Mesothelial cell of epicardium (in vitro differentiated cells): Measurements from ENCODE around the gene OGG1. TPM values are rescaled to one million over a fixed set of nuclear protein-coding genes. Genes with fewer than 3 reads are reported as not detected.

Experiments
- DNase-seq, 2 experiments: peaks; one replicate each; pipeline ENCODE4 v3.0.0; 2021; ENCODE audit warnings: low spot score in 2 of 2; ENCODE audit not compliant: unreplicated experiment in 2 of 2
- H3K27ac Mint-ChIP-seq: 2 replicates; pipeline ENCODE4 v1.8.0; 2021; ENCODE audit warnings: mixed read lengths
- H3K27me3 Mint-ChIP-seq: 2 replicates; pipeline ENCODE4 v1.8.0; 2021; ENCODE audit warnings: low read depth, mixed read lengths
- H3K36me3 Mint-ChIP-seq: 2 replicates; pipeline ENCODE4 v1.8.0; 2021; ENCODE audit warnings: mixed read lengths
- H3K4me1 Mint-ChIP-seq: 2 replicates; pipeline ENCODE4 v1.8.0; 2021; ENCODE audit warnings: mixed read lengths
- H3K4me3 Mint-ChIP-seq: 2 replicates; pipeline ENCODE4 v1.8.0; 2021; ENCODE audit warnings: mild to moderate bottlenecking, moderate library complexity, mixed read lengths
- H3K9me3 Mint-ChIP-seq: 2 replicates; pipeline ENCODE4 v1.8.0; 2021; ENCODE audit warnings: mixed read lengths
- total RNA-seq: library from RNA; stranded (reverse); gene quantifications from 3 replicates; pipeline ENCODE4 v1.2.1, GENCODE V29; 2021
- TF ChIP-seq, protein P1 (sequence below): fragments of 200-600 bp; sonication (generic); IDR thresholded peaks from one replicate; pipeline ENCODE4 v1.5.0; 2021; ENCODE audit warnings: antibody characterized with exemption; ENCODE audit not compliant: unreplicated experiment

Gene OGG1
- total RNA-seq, 1 donor from 2014 or later = 51.0 TPM

DNA sequence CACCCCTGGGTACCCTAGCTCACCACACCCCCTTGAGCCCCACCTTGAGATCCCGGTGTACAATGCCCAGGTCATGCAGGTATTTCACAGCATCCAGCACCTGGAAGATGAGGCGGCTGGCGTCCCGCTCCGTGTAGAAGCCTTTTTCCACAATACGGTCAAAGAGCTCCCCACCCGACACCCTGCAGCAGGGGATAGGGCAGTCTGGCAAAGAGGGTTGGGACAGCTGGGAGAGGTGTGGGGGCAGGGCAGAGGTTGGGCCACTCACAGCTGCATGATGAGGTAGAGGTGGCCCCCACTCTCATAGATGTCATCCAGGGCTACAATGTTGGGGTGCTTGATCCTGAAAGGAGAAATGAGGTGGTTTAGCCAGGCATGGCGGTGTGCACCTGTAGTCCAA lies 13.1 kb downstream of the OGG1 start:
- Mint-ChIP-seq H3K9me3 (no peaks in the 10 kb centered on the region), H3K27me3 (no peaks in the 10 kb centered on the region)

DNA sequence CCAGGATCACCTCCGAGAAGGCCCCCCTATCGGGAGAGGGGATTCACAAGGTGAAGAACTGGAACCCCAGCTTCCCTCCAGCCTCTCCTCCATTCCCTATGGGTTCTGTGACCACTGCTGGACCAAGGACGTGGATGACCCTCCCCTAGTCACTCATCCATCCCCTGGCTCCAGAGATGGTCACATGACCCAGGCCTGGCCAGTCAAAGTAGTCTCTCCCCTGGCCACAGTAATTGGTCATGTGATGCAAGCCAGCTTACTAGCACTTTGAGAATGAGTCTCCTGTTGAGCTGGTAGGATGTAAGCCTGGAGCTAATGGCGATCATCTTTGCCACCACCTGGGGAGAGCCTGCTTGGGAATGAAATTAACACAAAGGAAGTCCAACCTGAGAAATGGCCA lies 16.1 kb downstream of the OGG1 start:
- Mint-ChIP-seq H3K9me3 (no peaks in the 10 kb centered on the region), H3K4me3 (no peak overlapping the region), H3K27ac (no peak overlapping the region), H3K27me3 (no peaks in the 10 kb centered on the region), H3K4me1 (peaks cover 16% of the 10 kb centered on the region), H3K36me3 (peaks cover 8% of the 10 kb centered on the region)
- TF ChIP-seq, protein P1, sequence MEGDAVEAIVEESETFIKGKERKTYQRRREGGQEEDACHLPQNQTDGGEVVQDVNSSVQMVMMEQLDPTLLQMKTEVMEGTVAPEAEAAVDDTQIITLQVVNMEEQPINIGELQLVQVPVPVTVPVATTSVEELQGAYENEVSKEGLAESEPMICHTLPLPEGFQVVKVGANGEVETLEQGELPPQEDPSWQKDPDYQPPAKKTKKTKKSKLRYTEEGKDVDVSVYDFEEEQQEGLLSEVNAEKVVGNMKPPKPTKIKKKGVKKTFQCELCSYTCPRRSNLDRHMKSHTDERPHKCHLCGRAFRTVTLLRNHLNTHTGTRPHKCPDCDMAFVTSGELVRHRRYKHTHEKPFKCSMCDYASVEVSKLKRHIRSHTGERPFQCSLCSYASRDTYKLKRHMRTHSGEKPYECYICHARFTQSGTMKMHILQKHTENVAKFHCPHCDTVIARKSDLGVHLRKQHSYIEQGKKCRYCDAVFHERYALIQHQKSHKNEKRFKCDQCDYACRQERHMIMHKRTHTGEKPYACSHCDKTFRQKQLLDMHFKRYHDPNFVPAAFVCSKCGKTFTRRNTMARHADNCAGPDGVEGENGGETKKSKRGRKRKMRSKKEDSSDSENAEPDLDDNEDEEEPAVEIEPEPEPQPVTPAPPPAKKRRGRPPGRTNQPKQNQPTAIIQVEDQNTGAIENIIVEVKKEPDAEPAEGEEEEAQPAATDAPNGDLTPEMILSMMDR = no peak
- DNase-seq = no peak

More for the DNA sequence above, 13.1 kb downstream of the OGG1 start:
- H3K36me3 Mint-ChIP-seq = peaks cover 29% of the 10 kb centered on the region
- TF ChIP-seq, protein P1 = no peak
- H3K27ac Mint-ChIP-seq = no peak overlapping the region
- no peak for DNase-seq
- H3K4me3 Mint-ChIP-seq = no peak overlapping the region
- H3K4me1 Mint-ChIP-seq = no peaks in the 10 kb centered on the region

DNA sequence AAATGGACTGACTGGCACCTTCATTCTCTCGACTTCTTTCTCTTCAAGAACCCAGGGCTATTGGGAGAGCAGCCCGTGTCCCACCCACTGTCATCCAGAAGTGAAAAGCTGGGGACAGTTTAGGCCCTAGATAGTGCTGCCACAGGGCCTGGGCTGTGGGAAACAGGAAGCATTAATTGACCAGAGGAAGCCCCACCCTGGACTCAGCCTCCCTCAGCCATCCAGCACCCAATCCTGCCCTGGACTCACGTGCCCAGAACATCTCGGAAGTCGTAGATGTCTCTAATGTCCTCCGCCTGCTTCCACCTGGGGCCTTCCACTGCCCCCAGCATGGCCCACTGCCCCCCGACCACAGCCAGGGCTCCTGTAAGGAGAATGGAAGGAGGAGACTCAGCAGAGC lies 17.7 kb downstream of the OGG1 start:
- Mint-ChIP-seq H3K27me3 (no peaks in the 10 kb centered on the region), H3K9me3 (no peaks in the 10 kb centered on the region), H3K4me1 (peaks cover 16% of the 10 kb centered on the region), H3K4me3 (no peak overlapping the region), H3K27ac (no peak overlapping the region), H3K36me3 (peaks cover 3% of the 10 kb centered on the region)
- no peak for DNase-seq
- TF ChIP-seq, protein P1 = no peak

DNA sequence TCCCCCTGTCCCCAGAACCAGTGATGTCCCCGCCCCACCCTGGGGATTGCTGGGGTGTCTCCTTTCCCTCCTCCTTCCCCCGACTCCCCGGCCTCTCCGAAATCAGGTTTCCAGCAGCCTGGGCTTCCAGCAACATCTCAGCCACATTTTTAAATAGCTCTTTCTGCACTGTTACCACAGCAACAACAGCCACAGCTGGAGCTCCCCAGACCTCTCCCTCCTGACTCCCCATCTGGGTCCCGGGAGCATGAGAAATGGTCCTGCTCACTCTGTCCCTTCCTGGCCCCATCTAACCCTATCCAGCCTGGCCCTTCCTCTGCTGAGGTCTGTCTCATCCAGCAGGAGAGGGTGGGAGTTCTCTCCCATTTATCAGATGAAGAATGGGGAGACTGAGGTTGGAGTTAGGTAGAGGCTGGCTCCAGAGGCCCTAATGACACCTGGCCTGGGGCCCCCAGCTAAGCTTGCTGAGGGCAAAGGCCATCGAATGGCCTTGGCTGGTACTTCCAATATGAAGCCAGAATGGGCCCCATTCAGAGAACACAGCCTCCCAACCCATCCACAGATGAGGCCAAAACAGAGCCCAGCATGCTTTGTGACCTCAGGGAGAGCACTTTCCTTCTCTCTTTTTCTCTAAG lies 18.5 kb downstream of the OGG1 start:
- Mint-ChIP-seq H3K27me3 (no peaks in the 10 kb centered on the region), H3K4me3 (peak overlapping the region; percentile 74), H3K27ac (no peak overlapping the region), H3K36me3 (peaks cover 3% of the 10 kb centered on the region), H3K4me1 (peaks cover 16% of the 10 kb centered on the region), H3K9me3 (no peaks in the 10 kb centered on the region)
- DNase-seq = no peak
- TF ChIP-seq, protein P1 = no peak

DNA sequence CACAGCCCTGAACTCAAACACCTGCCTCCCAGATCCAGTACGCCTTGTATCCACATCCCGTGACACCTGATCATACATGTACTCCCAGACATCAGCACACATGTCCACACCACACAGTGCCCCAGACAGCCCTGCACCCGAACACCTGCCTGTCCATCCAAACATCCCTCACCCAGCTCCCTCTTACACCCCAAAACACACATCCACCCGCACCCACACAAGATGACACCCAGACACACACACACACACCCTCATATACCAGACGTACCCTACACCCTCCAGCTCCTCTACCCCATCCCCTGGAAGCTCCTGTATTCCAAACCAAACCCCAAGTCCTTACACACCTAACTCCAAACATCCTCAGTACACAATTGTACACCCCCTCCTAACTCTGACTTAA lies 19.3 kb downstream of the OGG1 start:
- Mint-ChIP-seq H3K27me3 (no peaks in the 10 kb centered on the region), H3K36me3 (peaks cover 3% of the 10 kb centered on the region), H3K4me1 (peaks cover 16% of the 10 kb centered on the region), H3K27ac (peak overlapping the region; percentile 30), H3K9me3 (no peaks in the 10 kb centered on the region), H3K4me3 (peak overlapping the region; percentile 74)
- DNase-seq = no peak
- TF ChIP-seq, protein P1 = no peak
